Heart left ventricle (tissue), 13 donors: ENCODE data around the gene USP12.

Experiments
- CTCF ChIP-seq, 12 donors: fragments of 200-600 bp; sonication (generic) in 4 of 12; IDR thresholded peaks; one replicate each; pipeline versions ENCODE4 v1.5.0 to v1.8.0; 2018 to 2022; ENCODE audit warnings: antibody characterized with exemption in 12 of 12, mild to moderate bottlenecking in 5 of 12
- POLR2A ChIP-seq, 2 donors: fragments of 450-650 bp; IDR thresholded peaks; one replicate each; pipeline ENCODE4 v1.6.1; 2017; ENCODE audit warnings: antibody characterized with exemption in 2 of 2, mild to moderate bottlenecking in 2 of 2, moderate library complexity in 2 of 2
- donor health status: ischemic (EF 13 %, LVEDD 7.1; RV severe dilation, severe dysfunction).
- donor health status: DM: no; HTN: yes; CAD: no.
- donor health status: DM: no; HTN: no; CAD: no.
- donor health status: ischemic (EF 25% LVEDD 6.9; RV normal size, moderate dysfunction).
- donor health status: ischemic (EF 25% LVEDD 5.7; RV mildly dilated, moderate dysfunction).
- donor health status: ischemic (EF 35%, LVEDD 5.7; RV mildly dilated, moderate dysfunction).
- donor health status: nonischemic (EF 11% LVEDD 7.7; RV severe dilation, severe dysfunction).
- donor health status: DM: yes; HTN: yes; CAD: no.
- donor health status: PGD.
- donor health status: ischemic (EF 29% LVEDD 5.4; RV normal size, mild dysfunction).
- donor health status: nonischemic (EF 23%, LVEDD 6.1; RV moderate dilation, normal function).

GRCh38 chr13:27126859-27127258 lies 44.8 kb downstream of the USP12 start:
- TF ChIP-seq CTCF (IDR thresholded peaks at IDR 0.05) (no peak), POLR2A (IDR thresholded peaks at IDR 0.05) (no peak)
